HG03108 (cell line): ENCODE data around the gene TIMM10.
A peak's percentile ranks its signal among the peaks of the same experiment; 100 is the strongest.

Source experiments
- ATAC-seq: cut with Tn5 transposase; IDR thresholded peaks from one replicate; pipeline ENCODE4 v1.9.1; 2021; ENCODE audit warnings: moderate library complexity; ENCODE audit not compliant: unreplicated experiment

Gene TIMM10

DNA sequence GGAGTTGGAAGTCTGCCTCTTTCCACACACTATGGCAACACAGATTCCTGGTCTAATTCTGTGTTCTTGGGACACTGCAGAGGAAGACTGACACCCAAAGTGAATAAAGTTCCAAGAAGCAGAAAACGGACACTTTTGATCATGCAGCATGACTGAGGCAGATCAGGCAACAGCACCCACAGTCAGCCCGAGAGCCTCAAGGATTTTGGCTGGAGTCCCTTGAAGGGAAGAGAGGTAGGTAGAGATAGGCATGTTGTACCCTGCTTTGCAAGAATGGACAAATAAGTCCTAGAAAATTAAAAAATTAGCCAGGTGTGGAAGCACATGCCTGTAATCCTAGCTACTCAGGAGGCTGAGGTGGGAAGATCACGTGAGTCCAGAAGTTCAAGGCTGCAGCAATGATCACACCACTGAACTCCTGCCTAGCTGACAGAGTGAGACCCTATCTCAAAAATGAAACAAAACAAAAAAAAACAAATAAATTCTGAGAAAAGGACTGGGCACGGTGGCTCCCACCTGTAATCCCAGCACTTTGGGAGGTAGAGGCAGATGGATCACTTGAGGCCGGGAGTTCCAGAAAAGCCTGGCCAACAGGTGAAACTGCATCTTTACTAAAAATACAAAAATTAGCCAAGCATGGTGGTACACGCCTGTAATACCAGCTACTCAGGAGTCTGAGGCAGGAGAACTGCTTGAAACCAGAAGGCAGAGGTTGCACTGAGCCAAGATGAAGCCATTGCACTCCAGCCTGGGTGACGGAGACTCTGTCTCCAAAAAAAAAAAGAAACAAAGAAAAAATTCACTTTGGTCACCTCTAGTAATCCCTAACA, 22.0 kb downstream of the TIMM10 start:
- no peak for ATAC-seq

DNA sequence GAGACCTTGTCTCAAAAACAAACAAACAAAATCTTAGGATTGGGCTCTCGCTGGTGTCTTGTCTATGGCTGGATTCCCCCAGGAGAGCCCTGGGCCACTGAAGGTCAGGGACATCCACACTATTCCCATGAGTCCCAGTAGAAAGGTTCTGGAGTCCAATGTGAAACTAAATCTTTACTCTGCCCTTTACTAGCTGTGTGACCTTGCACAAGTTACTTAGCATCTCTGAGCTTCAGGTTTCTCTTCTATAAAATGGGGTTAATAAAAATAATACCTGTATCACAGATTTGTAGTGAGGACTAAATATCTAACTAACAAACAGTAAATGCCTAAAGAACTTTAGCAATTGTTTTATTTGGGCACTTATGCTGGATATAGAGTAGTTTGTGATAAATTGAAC, 24.0 kb downstream of the TIMM10 start:
- ATAC-seq, result no peak

DNA sequence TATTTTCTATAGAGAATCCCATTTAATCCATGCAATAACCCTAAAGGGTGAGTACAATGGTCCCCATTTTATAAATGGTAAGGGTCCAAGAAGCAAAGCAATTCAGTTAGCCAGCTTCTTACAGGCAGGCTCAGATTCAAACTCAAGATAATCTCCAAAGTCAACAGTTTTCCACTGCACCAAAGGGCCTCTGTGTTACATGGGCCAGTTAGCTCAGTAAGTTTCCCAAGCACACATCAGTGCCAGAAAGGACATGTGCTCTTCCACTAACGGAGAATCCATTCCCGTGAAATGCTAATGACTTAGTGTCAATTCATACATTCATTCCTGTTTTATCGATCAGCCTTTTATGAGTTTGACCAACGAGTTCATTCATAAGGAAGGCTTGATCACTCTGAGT, 26.0 kb downstream of the TIMM10 start:
- ATAC-seq, result no peak

DNA sequence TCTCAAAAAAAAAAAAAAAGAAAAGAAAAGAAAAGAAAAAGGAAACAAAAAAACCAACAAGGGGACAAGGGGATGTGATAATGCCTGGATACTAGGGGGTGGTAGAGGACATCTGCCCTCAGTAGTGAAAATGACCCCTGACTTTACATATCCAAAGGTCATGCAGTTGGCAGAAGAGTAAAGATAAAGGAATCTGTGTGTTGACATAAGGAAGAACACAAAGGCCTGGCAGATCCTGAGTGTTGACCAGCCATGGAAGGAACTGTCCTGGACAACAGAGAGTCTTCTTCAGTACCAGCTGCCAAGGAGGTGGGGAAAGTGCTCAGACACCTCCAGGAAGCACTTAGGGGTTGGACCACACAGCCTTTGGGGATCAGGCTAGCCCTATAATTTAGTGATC, 27.7 kb downstream of the TIMM10 start:
- ATAC-seq, result no peak

DNA sequence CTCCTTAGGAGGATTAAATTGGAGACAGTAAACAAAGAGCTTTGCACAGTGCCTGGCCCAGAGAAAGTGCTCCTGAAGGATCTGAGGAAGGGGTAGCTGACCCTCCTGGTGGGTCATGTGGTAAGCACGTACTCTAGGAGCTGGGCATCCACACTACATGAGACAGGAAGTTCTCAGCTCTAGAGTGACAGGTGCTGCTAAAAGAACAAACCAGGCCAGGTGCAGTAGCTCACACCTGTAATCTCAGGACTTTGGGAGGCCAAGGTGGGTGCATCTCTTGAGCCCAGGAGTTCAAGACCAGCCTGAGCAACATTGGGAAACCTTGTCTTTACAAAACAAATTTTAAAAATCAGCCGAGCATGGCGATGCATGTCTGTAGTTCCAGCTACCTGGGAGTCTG, 28.2 kb downstream of the TIMM10 start:
- ATAC-seq, result no peak

DNA sequence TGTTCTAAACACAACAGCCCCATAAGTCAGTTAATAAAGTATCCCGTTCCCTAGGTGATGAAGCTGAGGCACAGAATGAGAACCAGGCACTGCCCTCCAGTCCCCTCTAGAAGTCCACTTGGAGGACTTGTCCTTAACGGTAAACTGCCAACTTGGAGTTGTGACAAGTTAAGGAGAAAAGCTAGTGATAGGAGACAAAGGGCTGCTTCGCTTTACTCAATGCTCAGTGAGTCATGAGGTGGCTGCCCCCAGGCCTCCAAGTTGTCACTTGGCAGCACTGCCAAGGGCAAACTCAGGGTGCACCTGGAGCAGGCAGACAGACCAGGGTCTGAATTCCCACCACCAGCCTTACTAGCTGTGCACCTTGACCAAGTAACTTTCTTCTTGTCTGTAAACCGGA, 28.6 kb downstream of the TIMM10 start:
- ATAC-seq, result no peak

DNA sequence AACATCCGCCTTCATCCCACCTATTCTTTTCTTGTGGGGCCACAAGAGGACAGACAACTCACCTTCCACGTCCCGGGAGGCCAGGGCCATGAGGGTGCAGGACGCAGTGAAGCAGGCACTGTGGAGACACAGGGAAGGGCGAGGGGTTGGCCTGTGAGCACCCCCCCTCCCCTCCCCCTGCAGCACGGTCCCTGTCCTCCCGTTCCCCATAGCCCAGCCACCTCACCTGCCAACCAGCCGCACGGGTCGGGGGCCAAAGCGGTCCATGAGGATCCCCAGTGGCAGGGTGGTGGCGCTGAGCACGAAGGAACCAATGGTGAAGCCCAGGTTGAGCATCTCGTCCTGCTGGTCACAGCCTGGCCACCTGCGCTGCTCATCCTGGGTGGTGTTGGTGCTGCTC, 29.6 kb downstream of the TIMM10 start:
- ATAC-seq, result no peak

DNA sequence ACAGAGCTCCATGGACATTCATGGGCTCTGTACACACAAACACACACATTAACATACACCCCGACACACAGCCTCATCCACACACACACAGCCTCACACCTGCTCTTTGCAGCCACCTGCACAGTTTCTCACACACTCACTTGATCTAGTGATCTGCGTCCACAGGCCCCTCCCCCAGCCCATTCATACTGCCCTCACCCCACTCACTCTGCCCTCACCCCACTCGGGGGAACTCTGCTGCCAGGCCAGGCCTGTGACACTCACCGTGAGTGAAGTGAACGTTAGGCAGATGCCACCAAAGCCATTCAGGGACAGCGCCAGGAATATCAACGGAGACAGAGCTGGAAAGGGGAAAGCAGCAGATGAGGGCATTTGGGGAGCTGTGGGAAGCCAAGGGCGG, 30.0 kb downstream of the TIMM10 start:
- ATAC-seq, result no peak

DNA sequence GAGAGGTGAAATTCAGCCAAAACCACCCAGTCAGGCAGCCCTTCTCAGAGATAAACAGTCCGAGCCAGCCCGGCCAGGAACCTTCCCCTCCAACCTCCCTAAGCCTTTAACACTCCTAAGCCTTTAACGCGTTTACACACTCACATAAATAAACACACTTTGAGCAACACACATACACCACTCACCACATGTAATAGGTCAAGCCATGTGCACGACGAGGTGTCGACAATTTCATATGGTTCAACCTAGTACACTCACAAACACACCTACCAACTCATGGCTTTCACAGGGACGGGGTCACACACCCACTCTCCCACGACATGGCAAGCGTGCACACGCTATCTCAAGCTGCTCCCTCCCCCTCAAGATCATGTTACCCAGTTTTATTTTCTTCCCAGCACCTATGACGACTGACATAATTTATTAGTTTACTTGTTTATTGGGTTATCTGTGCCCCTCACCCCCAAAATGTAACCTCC, 30.5 kb downstream of the TIMM10 start:
- no peak for ATAC-seq

DNA sequence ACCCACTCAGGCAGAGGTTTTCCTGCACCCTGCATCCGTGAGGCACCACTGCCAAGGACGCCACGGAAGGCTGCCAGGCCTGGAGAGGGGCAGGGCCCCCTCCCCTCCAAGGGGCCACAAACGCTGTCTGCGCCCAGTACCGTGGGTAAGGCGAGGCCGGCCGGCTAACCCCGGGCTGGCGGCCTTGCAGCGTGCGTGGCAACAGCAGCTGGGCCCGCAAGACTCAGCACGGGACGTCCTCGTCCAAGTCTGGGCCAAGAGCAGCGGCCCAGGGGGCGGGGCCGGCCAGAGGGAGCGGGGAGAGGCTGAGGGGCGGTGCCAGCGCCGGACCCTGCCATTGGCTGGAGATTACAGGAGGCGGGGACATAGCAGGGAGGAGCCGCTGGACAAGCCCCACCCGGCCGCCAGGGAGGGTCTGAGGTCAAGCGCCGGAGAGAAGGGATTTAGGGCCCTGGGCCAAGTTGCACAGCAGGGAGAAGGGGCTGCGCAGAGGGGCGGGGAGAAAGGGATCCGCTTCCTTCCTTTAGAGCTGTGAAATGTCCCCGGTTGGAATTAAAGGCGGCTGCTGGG, 31.1 kb downstream of the TIMM10 start:
- ATAC-seq, result peak; percentile 97

DNA sequence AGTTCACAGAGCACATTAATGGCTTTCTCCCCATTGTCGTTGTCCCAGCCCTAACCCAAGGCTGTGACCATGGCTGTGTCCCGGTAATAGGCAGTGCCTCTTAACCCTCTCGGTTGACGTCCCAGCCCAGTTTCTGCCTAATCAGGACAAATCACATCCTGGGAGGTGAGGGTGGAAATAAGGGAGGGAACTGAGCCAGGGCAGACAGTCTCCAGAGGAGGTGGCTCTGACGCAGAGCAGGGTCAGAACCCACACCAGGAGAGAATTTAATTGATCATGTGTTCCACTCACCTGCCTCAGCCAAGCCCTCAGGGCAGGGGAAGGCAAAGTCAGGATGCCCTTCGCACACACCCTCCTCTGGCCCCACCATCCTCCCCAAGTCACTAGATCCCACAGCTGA, 32.0 kb downstream of the TIMM10 start:
- ATAC-seq, result no peak

DNA sequence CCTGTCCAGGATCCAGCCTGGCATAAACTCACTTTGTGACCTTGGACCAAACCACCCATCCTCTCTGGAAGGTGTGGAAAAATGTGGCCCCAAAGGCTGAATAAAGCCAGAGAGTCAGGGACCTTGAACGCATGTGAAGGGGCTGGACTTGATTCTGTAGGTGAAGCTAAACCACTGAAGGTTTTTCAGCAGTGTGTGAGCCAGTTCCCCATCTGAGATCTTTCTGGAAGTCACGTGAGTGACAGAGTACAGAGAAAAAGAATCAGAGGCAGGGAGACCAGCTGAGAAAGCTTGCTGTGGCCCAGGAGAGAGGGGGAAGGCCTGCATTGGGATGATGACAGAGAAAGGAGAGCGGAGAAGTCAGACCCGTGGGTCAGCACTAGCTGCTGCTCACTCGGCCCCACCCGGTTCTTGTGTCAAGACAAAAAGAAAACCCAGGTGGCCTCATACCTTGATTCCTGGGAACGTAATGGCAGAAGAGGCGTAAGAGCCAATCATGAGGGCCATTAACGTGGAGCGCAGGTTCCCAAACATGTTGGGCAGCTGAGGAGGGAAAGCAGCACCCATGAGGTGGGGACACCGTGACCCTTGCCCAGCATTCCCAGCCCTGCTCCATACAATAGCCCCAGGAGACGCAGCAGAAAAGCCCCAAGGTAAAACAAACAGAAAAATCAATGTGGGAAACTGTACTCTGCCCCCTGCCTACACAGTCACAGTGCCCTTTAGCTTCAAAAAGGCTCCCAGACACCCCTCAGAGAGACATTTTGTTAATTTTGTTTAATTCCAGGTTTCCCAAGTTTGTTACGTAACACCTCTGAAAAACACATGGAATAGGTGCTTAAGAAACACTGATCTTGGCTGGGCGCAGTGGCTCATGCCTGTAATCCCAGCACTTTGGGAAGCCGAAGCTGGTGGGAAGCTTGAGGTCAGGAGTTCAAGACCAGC, 33.0 kb downstream of the TIMM10 start:
- no peak for ATAC-seq

DNA sequence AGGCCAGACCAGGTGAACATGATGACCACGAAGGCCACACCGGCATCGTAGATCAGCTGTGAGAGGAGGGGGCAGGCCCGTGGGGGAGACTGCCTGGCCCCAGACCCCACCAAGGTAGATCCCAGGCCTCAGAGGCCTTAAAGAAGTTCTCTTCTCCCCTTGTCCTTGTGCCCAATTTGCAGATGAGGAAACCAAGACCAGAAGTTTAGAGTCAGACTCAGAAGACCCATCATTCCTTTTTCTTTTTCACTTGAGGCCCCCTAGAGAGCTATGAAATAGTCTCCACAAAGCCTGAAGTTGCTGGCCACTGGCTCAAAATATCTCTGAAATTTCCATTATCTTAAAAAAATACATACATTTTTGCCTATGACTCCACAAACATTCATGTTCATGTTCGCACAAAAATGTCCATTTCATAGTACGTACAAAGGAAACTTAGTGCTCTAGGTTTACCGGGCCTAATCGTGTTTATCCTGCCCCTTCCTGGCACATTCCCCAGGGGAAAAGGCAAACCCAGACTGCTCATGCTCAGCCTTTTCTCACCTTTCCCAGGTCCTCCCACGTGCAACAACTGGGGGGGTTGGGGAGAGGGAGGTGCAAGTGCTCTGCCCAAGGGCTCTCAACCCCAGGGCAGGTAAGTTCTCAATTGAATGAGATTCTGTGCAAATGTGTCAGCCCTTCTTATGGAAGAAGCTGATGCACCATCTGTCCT, 34.3 kb downstream of the TIMM10 start:
- ATAC-seq, result no peak

DNA sequence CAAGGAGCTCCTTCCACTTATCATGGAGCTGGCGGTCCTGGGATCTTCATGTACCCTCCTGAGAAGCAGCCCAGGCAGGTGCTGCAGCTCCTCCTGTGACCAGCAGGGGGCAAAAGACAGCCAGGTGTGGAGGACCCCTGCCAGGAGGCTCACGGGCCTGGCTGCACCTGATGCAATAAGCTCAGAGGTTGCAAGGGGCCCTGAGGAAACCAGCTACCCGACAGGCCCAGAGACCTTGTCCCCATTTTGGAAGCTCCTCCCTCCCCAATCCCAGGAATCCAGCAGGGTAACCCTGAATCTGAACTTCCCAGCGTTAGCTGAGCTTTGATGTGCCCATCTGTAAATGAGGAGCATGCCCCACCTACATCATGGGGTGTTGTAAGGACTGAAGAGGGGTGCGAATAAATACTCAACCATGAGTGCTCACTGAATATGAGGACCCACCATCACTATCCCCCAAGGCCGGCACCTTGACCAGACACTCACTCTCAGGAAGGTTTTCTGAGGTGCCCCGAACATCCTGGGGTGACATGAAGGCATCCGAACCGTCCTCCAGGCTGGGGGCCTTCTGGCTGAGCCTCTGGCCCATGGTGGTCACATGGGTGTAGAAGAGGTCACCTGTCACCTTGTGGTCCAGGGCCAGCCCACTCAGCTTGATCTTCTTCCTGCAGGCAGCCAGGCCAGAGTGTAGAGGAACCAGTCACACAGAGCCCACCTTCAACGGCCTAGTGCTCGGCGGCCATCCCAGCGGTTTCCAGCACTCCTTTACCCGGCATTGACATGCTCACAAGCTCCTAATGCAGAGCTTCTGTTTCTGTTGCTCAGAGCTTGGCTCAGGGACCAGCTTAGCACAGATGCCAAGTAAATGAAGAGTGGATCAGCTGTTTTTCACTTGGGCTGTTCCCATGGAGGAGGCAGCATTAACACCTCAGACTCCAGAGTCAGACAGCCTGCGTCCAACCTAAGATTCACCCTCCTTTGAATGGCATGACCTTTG, 36.7 kb downstream of the TIMM10 start:
- no peak for ATAC-seq

DNA sequence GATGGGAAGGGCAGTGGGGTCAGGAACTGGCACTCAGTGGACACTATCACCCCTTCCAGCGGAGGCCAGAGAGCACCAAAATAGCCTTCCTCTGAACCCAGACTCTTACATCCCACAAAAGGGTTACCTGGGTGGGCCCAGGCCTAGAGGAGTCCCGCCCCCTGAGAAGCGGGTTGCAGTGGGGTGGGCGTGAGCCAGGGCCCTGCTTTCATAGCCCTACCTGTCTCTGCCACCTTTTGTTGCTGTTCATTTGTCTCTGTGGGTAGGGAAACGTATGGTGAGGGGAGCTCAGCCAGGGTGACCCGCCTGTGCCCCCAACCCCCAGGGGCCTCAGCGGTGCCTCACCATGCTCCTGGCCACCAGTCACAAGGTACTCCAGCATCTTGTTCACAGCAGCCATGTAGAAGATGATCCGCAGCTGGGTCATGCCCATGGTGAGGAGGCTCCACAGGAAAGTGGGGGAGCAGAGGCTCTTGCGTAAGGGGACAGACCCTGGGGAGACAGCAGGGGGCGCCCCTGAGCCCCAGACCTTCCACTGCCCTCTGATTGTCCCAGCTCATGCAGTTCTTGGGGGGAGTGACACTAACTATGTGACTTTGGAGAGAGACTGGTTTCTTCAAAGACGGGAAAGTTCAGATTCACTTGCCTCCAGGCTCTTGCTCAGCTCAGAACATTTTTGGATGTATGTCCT, 39.0 kb downstream of the TIMM10 start:
- ATAC-seq, result no peak

DNA sequence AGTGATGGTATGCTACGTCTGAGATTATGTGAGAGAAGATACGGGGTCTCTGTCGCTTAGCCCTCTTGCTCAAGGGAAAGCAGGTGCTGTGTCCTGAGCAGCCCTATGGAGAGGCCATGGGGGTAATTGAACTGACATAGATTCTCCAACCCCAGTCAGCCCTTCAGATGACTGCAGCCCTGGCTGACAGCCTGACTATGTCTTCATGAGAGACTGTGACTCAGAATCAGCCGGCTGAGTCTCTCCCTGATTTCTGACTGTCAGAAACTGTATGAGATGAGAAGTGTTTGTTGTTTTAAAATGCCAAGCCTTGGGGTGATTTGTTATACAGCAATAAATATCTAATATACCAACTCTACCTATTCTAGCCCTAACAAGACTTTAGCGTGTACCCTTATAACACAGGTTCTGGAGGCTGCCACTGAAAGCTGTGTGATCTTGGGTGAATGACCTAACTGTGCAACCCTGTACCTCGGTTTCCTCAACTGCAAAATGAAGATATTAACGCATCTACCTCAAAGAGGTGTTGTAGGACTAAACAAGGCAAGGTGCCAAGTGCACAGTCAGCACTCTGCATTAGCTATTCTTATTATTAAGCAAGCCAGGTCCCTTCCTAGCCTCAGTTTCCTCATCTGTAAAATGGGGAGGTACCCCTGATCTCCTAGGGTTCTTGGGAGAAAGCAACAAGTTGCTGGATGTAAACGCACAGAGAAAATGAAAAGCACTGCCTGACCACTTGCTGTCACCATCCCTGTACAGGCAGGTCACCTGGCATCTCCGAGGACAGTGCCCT, 39.9 kb downstream of the TIMM10 start:
- no peak for ATAC-seq

DNA sequence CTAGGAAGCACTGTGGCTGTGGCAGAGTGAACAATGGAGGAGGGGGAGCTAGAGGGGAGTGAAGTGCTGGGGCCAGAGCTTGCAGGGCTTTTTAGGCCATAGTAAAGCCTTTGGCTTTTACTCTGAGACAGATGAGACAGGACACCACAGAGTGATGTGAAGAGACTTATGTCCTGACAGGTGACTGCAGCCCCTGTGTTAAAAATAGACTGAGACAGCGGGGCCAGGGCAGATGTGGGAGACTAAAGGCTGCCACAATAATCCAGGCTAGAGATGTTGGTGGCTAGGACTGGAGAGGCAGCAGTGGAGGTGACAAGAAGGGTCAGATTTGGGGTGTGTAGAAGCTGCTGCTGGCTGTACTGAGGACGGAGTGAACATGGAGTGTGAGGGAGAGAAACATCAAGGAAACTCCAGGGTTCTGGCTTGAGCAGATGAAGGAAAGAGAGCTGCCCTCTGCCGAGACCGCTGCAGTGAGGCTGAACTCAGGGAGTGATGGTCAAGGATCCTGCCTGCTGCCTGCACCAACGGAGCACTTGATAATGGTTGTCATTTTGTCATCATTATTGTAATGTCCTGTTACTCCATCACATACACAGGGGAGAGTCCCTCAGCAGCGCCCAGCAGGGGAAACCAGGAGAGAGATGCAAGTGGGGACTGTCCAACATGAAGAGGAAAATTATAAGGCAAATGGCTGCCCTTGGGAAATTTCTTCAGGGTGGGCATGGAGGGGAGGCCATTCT, 42.5 kb downstream of the TIMM10 start:
- no peak for ATAC-seq
